Measurements from ENCODE around the gene FOXO4. TPM values are rescaled to one million over a fixed set of nuclear protein-coding genes. Genes with fewer than 3 reads are reported as not detected.

FOXO4 gene
- total and polyA plus RNA-seq, 2 donors: 9.4 to 12.3 TPM

GRCh38 chrX:71105628-71106027 is 10.0 kb downstream of the FOXO4 start:
- peaks cover 13 to 38% of the 10 kb centered on the region in 2 donors for H3K36me3 ChIP-seq (ENCODE audit: control insufficient read depth in 2 of 2, insufficient read depth in 2 of 2, low read length in 1 of 2)
- no peak for DNase-seq (ENCODE audit: low read depth in 6 of 9, low spot score in 9 of 9)
- H3K4me1 ChIP-seq (ENCODE audit: control insufficient read depth in 2 of 2, insufficient read depth in 2 of 2, low read length in 2 of 2): peaks cover 12 to 79% of the 10 kb centered on the region in 2 donors
- no peak overlapping the region for H3K4me3 ChIP-seq (ENCODE audit: low read length in 2 of 2)
- WGBS: 91% methylated on average over 3 of the region's 3 CpGs
- peak overlapping the region; percentile 31 to 62 for H3K27ac ChIP-seq (ENCODE audit: low read depth in 1 of 2, low read length in 1 of 2)
- H3K9me3 ChIP-seq (ENCODE audit: control insufficient read depth in 2 of 2, insufficient read depth in 1 of 2, low read length in 1 of 2): no peaks in the 10 kb centered on the region
- peaks cover 0 to 1% of the 10 kb centered on the region in 2 donors for H3K27me3 ChIP-seq (ENCODE audit: control insufficient read depth in 2 of 2, insufficient read depth in 1 of 2, low read length in 1 of 2)

GRCh38 chrX:71106427-71106826 is 10.8 kb downstream of the FOXO4 start, which contains the start of gene CXorf65:
CXorf65 (minus strand) TSS chrX:71106740; CDS start chrX:71106556, 184 bp downstream.
- no peak for DNase-seq (ENCODE audit: low read depth in 6 of 9, low spot score in 9 of 9)
- WGBS: 71% methylated on average over 1 of the region's 1 CpG

GRCh38 chrX:71107245-71107644 is 11.6 kb downstream of the FOXO4 start:
- Histone ChIP-seq H3K27ac (ENCODE audit: low read depth in 1 of 2, low read length in 1 of 2) (peak overlapping the region; percentile 74 to 91), H3K4me1 (ENCODE audit: control insufficient read depth in 2 of 2, insufficient read depth in 2 of 2, low read length in 2 of 2) (peaks cover 11 to 69% of the 10 kb centered on the region in 2 donors), H3K36me3 (ENCODE audit: control insufficient read depth in 2 of 2, insufficient read depth in 2 of 2, low read length in 1 of 2) (peaks cover 11 to 30% of the 10 kb centered on the region in 2 donors), H3K27me3 (ENCODE audit: control insufficient read depth in 2 of 2, insufficient read depth in 1 of 2, low read length in 1 of 2) (no peaks in the 10 kb centered on the region), H3K9me3 (ENCODE audit: control insufficient read depth in 2 of 2, insufficient read depth in 1 of 2, low read length in 1 of 2) (no peaks in the 10 kb centered on the region), H3K4me3 (ENCODE audit: low read length in 2 of 2) (peak overlapping the region; percentile 53 to 80)
- DNase-seq (ENCODE audit: low read depth in 6 of 9, low spot score in 9 of 9): no peak
- 69% methylated on average over 4 of the region's 4 CpGs for WGBS

More at GRCh38 chrX:71106427-71106826, 10.8 kb downstream of the FOXO4 start, which contains the start of gene CXorf65:
- Histone ChIP-seq H3K9me3 (ENCODE audit: control insufficient read depth in 2 of 2, insufficient read depth in 1 of 2, low read length in 1 of 2) (no peaks in the 10 kb centered on the region), H3K4me3 (ENCODE audit: low read length in 2 of 2) (peak within 1 kb of the TSS; percentile 53 to 80), H3K36me3 (ENCODE audit: control insufficient read depth in 2 of 2, insufficient read depth in 2 of 2, low read length in 1 of 2) (peaks cover 13 to 38% of the 10 kb centered on the region in 2 donors), H3K27ac (ENCODE audit: low read depth in 1 of 2, low read length in 1 of 2) (peak within 1 kb of the TSS; percentile 74 to 91), H3K27me3 (ENCODE audit: control insufficient read depth in 2 of 2, insufficient read depth in 1 of 2, low read length in 1 of 2) (no peaks in the 10 kb centered on the region), H3K4me1 (ENCODE audit: control insufficient read depth in 2 of 2, insufficient read depth in 2 of 2, low read length in 2 of 2) (peaks cover 12 to 71% of the 10 kb centered on the region in 2 donors)

GRCh38 chrX:71107762-71108360 is 12.2 kb downstream of the FOXO4 start:
- no peaks in the 10 kb centered on the region for H3K9me3 ChIP-seq (ENCODE audit: control insufficient read depth in 2 of 2, insufficient read depth in 1 of 2, low read length in 1 of 2)
- no peaks in the 10 kb centered on the region for H3K27me3 ChIP-seq (ENCODE audit: control insufficient read depth in 2 of 2, insufficient read depth in 1 of 2, low read length in 1 of 2)
- peaks cover 9 to 30% of the 10 kb centered on the region in 2 donors for H3K36me3 ChIP-seq (ENCODE audit: control insufficient read depth in 2 of 2, insufficient read depth in 2 of 2, low read length in 1 of 2)
- DNase-seq (ENCODE audit: low read depth in 6 of 9, low spot score in 9 of 9): peak in 3 of 9 donors; percentile 58 to 79 (median 59)
- peak overlapping the region; percentile 74 to 91 for H3K27ac ChIP-seq (ENCODE audit: low read depth in 1 of 2, low read length in 1 of 2)
- 2% methylated on average over 9 of the region's 9 CpGs for WGBS
- H3K4me1 ChIP-seq (ENCODE audit: control insufficient read depth in 2 of 2, insufficient read depth in 2 of 2, low read length in 2 of 2): peaks cover 10 to 67% of the 10 kb centered on the region in 2 donors
- peak overlapping the region; percentile 53 to 80 for H3K4me3 ChIP-seq (ENCODE audit: low read length in 2 of 2)

GRCh38 chrX:71109051-71109450 is 13.4 kb downstream of the FOXO4 start:
- H3K27me3 ChIP-seq (ENCODE audit: control insufficient read depth in 2 of 2, insufficient read depth in 1 of 2, low read length in 1 of 2): no peaks in the 10 kb centered on the region
- H3K27ac ChIP-seq (ENCODE audit: low read depth in 1 of 2, low read length in 1 of 2): peak overlapping the region; percentile 53 to 91
- peaks cover 9 to 30% of the 10 kb centered on the region in 2 donors for H3K36me3 ChIP-seq (ENCODE audit: control insufficient read depth in 2 of 2, insufficient read depth in 2 of 2, low read length in 1 of 2)
- H3K9me3 ChIP-seq (ENCODE audit: control insufficient read depth in 2 of 2, insufficient read depth in 1 of 2, low read length in 1 of 2): no peaks in the 10 kb centered on the region
- peak overlapping the region; percentile 53 to 80 for H3K4me3 ChIP-seq (ENCODE audit: low read length in 2 of 2)
- H3K4me1 ChIP-seq (ENCODE audit: control insufficient read depth in 2 of 2, insufficient read depth in 2 of 2, low read length in 2 of 2): peaks cover 7 to 64% of the 10 kb centered on the region in 2 donors
- DNase-seq (ENCODE audit: low read depth in 6 of 9, low spot score in 9 of 9): no peak
- WGBS: 64% methylated on average over 6 of the region's 6 CpGs

GRCh38 chrX:71111141-71111843 is 15.6 kb downstream of the FOXO4 start, which contains the start of gene IL2RG:
IL2RG (minus strand) TSS chrX:71111577; CDS start chrX:71111539, 38 bp downstream.
- Histone ChIP-seq H3K27me3 (ENCODE audit: control insufficient read depth in 2 of 2, insufficient read depth in 1 of 2, low read length in 1 of 2) (no peaks in the 10 kb centered on the region), H3K36me3 (ENCODE audit: control insufficient read depth in 2 of 2, insufficient read depth in 2 of 2, low read length in 1 of 2) (peaks cover 9 to 25% of the 10 kb centered on the region in 2 donors), H3K9me3 (ENCODE audit: control insufficient read depth in 2 of 2, insufficient read depth in 1 of 2, low read length in 1 of 2) (no peaks in the 10 kb centered on the region), H3K4me1 (ENCODE audit: control insufficient read depth in 2 of 2, insufficient read depth in 2 of 2, low read length in 2 of 2) (peaks cover 6 to 43% of the 10 kb centered on the region in 2 donors), H3K4me3 (ENCODE audit: low read length in 2 of 2) (peak within 1 kb of the TSS; percentile 53 to 80), H3K27ac (ENCODE audit: low read depth in 1 of 2, low read length in 1 of 2) (peak within 1 kb of the TSS; percentile 86 to 95)
- WGBS: 5% methylated on average over 8 of the region's 8 CpGs
- peak; percentile 70 to 94 (median 83) for DNase-seq (ENCODE audit: low read depth in 6 of 9, low spot score in 9 of 9)

GRCh38 chrX:71111921-71112431 is 16.3 kb downstream of the FOXO4 start:
- H3K27ac ChIP-seq (ENCODE audit: low read depth in 1 of 2, low read length in 1 of 2): peak overlapping the region; percentile 86 to 95
- WGBS: 12% methylated on average over 5 of the region's 5 CpGs

GRCh38 chrX:71117358-71117757 is 21.7 kb downstream of the FOXO4 start:
- no peak for DNase-seq (ENCODE audit: low read depth in 6 of 9, low spot score in 9 of 9)
- H3K4me3 ChIP-seq (ENCODE audit: low read length in 2 of 2): no peak overlapping the region
- peaks cover 9 to 25% of the 10 kb centered on the region in 2 donors for H3K4me1 ChIP-seq (ENCODE audit: control insufficient read depth in 2 of 2, insufficient read depth in 2 of 2, low read length in 2 of 2)
- peaks cover 15 to 26% of the 10 kb centered on the region in 2 donors for H3K36me3 ChIP-seq (ENCODE audit: control insufficient read depth in 2 of 2, insufficient read depth in 2 of 2, low read length in 1 of 2)
- no peaks in the 10 kb centered on the region for H3K9me3 ChIP-seq (ENCODE audit: control insufficient read depth in 2 of 2, insufficient read depth in 1 of 2, low read length in 1 of 2)
- H3K27ac ChIP-seq (ENCODE audit: low read depth in 1 of 2, low read length in 1 of 2): no peak overlapping the region
- WGBS: 96% methylated on average over 10 of the region's 10 CpGs
- H3K27me3 ChIP-seq (ENCODE audit: control insufficient read depth in 2 of 2, insufficient read depth in 1 of 2, low read length in 1 of 2): no peaks in the 10 kb centered on the region

More at GRCh38 chrX:71111921-71112431, 16.3 kb downstream of the FOXO4 start:
- DNase-seq (ENCODE audit: low read depth in 6 of 9, low spot score in 9 of 9): no peak
- Histone ChIP-seq H3K27me3 (ENCODE audit: control insufficient read depth in 2 of 2, insufficient read depth in 1 of 2, low read length in 1 of 2) (no peaks in the 10 kb centered on the region), H3K4me3 (ENCODE audit: low read length in 2 of 2) (peak overlapping the region; percentile 53 to 80), H3K4me1 (ENCODE audit: control insufficient read depth in 2 of 2, insufficient read depth in 2 of 2, low read length in 2 of 2) (peaks cover 4 to 36% of the 10 kb centered on the region in 2 donors), H3K36me3 (ENCODE audit: control insufficient read depth in 2 of 2, insufficient read depth in 2 of 2, low read length in 1 of 2) (peaks cover 7 to 25% of the 10 kb centered on the region in 2 donors), H3K9me3 (ENCODE audit: control insufficient read depth in 2 of 2, insufficient read depth in 1 of 2, low read length in 1 of 2) (no peaks in the 10 kb centered on the region)

All from thymus (tissue), 11 donors.